Measurements from ENCODE around the gene NOS1AP.
A peak's percentile ranks its signal among the peaks of the same experiment; 100 is the strongest.

Gene NOS1AP

DNA sequence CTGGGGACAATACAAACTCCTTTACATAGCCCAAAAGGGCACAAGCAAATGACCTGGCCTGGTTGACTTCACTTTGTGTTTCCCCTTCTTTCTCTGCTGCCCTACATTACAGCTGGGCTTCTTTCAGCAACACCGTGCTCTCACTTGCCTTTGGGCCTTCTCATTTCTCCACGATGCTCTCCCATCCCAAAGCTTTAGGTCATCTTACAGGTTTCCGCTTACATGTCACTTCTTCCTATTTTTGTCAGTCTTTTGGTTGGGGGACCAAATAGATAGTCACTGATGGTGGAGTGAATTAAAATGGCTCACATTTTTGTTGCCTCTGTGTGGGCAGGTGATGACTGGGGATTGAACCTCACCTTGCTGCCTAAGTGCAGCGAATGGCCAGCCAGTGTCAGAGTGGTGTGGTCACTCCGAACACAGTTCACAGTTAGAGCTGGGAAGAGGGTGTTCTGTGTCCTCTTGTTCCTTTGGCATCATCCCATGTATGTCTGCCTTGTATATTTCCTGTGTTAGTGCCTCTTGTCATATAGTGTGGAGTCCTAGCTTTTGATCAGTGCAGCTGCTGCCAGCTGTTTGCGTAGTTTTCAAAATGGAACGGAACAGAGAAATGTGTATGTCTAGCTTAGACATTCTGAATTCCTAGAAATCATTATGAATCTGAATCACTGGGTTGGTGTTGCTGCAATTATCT, 134.8 kb downstream of the NOS1AP start:
- peaks cover 52% of the 10 kb centered on the region for H3K4me1 ChIP-seq (ENCODE audit: insufficient read depth, low read length)
- no peak overlapping the region for H3K27ac ChIP-seq (ENCODE audit: low read depth, low read length)
- H3K9ac ChIP-seq (ENCODE audit: low read length): no peak overlapping the region
- H3K36me3 ChIP-seq (ENCODE audit: insufficient read depth, low read length): no peaks in the 10 kb centered on the region
- no peaks in the 10 kb centered on the region for H3K9me3 ChIP-seq (ENCODE audit: low read length)
- no peaks in the 10 kb centered on the region for H3K27me3 ChIP-seq (ENCODE audit: control insufficient read depth in 1 of 2, insufficient read depth in 2 of 2, low read length in 2 of 2)
- H3K4me3 ChIP-seq (ENCODE audit: low read depth in 1 of 2, low read length in 2 of 2): no peak overlapping the region

DNA sequence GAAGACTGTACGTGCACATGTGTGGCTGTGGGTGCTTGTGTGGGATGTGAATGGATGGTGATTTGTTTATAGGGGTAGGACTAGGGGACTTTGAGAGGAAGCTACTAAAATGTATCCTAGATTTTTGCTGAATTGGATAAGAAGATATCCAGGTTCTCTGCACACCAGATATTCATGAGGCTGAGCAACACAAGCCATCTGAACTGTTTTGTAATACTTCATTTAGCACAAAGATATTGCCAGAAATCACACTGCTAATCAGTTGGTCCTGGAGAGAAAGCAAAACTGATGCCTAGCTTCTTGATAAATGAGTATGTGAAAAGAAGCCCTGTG, 135.3 kb downstream of the NOS1AP start:
- Histone ChIP-seq H3K27me3 (ENCODE audit: control insufficient read depth in 1 of 2, insufficient read depth in 2 of 2, low read length in 2 of 2) (no peaks in the 10 kb centered on the region), H3K4me1 (ENCODE audit: insufficient read depth, low read length) (peaks cover 47% of the 10 kb centered on the region), H3K9ac (ENCODE audit: low read length) (no peak overlapping the region), H3K27ac (ENCODE audit: low read depth, low read length) (no peak overlapping the region), H3K36me3 (ENCODE audit: insufficient read depth, low read length) (no peaks in the 10 kb centered on the region), H3K4me3 (ENCODE audit: low read depth in 1 of 2, low read length in 2 of 2) (no peak overlapping the region), H3K9me3 (ENCODE audit: low read length) (no peaks in the 10 kb centered on the region)

DNA sequence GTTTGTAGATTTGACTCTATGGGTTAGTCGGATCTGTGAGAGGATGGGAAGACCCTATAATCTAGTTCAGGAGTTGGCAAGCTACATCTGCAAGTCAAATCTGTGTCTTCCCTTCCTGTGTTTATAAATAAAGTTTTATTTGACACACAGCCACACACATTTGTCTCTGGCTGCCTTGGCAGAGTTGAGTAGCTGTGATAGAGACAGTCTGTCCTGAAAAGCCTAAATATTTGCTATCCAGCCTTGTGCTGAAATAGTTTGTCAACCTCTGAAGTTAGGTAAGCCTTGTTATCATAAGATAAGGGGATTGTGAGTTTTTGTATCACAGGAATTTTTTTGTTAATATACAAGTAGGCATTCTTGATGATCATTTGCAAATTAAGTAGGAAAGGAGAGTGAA, 136.8 kb downstream of the NOS1AP start:
- Histone ChIP-seq H3K4me1 (ENCODE audit: insufficient read depth, low read length) (peaks cover 51% of the 10 kb centered on the region), H3K27me3 (ENCODE audit: control insufficient read depth in 1 of 2, insufficient read depth in 2 of 2, low read length in 2 of 2) (no peaks in the 10 kb centered on the region), H3K36me3 (ENCODE audit: insufficient read depth, low read length) (no peaks in the 10 kb centered on the region), H3K27ac (ENCODE audit: low read depth, low read length) (peak overlapping the region; percentile 49), H3K9ac (ENCODE audit: low read length) (no peak overlapping the region), H3K4me3 (ENCODE audit: low read depth in 1 of 2, low read length in 2 of 2) (no peak overlapping the region), H3K9me3 (ENCODE audit: low read length) (no peaks in the 10 kb centered on the region)

DNA sequence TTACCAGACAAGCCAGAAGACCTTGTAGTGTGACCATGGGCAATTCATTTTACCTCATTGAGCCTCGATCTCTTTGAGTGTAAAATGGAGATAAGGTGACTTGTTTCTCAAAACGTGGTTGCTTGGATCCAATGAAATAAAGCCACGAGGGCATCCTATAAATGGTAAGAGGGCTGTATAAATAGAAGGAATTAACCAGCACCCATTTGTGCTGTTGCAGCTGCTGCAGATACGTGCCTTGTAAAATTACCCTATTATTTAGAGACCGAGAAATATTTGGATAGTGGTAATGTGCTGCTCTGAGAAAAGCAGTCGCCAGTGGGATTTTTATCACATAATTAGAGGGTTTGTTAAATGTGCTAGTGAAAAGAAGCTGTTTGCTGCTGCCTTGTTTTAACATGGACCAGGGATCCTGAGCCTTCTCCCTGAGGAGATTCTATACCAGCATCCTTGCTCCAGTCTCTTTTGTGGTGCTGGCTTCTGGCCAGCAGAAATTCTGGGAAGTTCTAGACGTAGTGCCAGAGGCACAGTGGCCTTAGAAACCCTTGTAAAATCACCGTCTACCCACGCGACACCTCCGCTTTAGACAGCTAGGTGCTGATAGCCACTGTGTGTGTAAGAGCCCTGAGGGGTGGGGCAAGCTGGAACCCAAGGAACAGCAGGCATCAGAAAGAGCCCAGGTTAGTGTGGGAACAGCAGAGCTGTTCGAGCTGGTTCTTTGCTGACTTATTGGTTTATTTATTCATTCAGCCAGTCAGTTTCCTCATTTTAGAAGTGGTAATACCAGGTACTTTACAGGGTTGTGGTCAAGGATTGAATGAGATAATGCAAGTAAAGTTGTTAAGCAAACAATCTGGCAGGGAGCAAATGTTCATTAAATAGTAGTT, 137.5 kb downstream of the NOS1AP start:
- Histone ChIP-seq H3K9ac (ENCODE audit: low read length) (no peak overlapping the region), H3K27ac (ENCODE audit: low read depth, low read length) (peak overlapping the region; percentile 82), H3K9me3 (ENCODE audit: low read length) (no peaks in the 10 kb centered on the region), H3K36me3 (ENCODE audit: insufficient read depth, low read length) (no peaks in the 10 kb centered on the region), H3K4me1 (ENCODE audit: insufficient read depth, low read length) (peaks cover 57% of the 10 kb centered on the region), H3K4me3 (ENCODE audit: low read depth in 1 of 2, low read length in 2 of 2) (peak overlapping the region in 1 of 2 donors; percentile 25), H3K27me3 (ENCODE audit: control insufficient read depth in 1 of 2, insufficient read depth in 2 of 2, low read length in 2 of 2) (no peaks in the 10 kb centered on the region)

DNA sequence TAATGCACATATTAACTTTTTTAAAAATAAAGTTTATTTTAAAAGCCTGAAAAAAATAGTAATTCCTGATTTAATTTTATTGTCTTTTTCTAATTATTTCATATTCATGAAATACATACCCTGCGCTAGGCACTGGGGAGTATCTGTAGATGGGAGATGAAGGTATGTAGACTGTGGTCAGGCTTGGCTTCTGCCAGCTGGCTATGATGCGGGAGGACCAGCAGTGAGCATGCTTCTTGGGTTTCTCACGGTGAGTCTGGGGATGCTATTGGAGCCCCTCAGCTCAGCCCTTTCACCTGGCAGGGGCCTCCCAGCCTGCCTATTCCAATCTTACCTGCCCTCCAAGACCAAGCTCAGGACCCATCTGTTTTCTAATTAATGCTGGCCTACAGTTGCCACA, 138.4 kb downstream of the NOS1AP start:
- Histone ChIP-seq H3K27me3 (ENCODE audit: control insufficient read depth in 1 of 2, insufficient read depth in 2 of 2, low read length in 2 of 2) (no peaks in the 10 kb centered on the region), H3K36me3 (ENCODE audit: insufficient read depth, low read length) (no peaks in the 10 kb centered on the region), H3K9me3 (ENCODE audit: low read length) (no peaks in the 10 kb centered on the region), H3K4me3 (ENCODE audit: low read depth in 1 of 2, low read length in 2 of 2) (no peak overlapping the region), H3K9ac (ENCODE audit: low read length) (no peak overlapping the region), H3K4me1 (ENCODE audit: insufficient read depth, low read length) (peaks cover 66% of the 10 kb centered on the region), H3K27ac (ENCODE audit: low read depth, low read length) (peak overlapping the region; percentile 82)

DNA sequence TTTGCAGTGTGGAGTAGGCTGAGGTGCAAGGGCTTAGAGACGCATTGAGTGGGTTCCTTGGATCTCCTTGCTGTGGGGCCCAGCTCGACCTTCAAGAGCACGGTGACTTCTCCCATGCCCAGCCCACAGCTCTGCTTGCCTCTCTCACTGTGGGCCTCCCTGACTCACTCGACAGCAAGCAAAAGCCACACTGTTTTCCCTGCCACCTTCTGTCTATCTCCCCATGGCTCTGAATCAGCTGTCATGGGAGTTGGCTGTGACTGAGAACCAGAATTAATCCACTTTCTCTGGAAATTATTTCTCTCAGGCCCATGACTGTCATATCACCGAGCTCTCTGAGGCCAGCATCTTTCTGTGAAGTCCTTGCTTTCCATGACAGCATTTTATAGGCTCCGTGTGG, 140.7 kb downstream of the NOS1AP start:
- no peaks in the 10 kb centered on the region for H3K36me3 ChIP-seq (ENCODE audit: insufficient read depth, low read length)
- peaks cover 86% of the 10 kb centered on the region for H3K4me1 ChIP-seq (ENCODE audit: insufficient read depth, low read length)
- H3K9me3 ChIP-seq (ENCODE audit: low read length): no peaks in the 10 kb centered on the region
- no peak overlapping the region for H3K9ac ChIP-seq (ENCODE audit: low read length)
- no peak overlapping the region for H3K27ac ChIP-seq (ENCODE audit: low read depth, low read length)
- H3K27me3 ChIP-seq (ENCODE audit: control insufficient read depth in 1 of 2, insufficient read depth in 2 of 2, low read length in 2 of 2): no peaks in the 10 kb centered on the region
- H3K4me3 ChIP-seq (ENCODE audit: low read depth in 1 of 2, low read length in 2 of 2): no peak overlapping the region

DNA sequence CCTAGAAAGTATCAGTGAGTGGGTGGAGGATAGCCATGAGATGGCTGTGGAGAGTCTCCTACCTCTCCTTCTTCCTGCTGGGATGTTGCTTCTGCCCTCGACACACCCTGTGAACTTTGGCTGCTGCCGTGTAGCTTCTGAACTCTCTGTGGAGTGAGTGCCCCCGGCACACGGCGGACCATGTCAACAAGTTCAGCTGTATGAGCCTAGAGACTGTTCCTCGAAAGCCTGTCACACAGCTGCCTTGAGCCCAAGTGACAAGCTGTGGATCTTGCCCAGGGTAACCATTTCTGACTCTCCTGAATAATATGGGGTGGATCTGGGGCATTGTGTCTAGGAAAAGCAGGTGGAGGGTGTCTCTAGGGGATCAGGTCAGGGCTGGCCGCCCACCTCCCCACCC, 143.2 kb downstream of the NOS1AP start:
- Histone ChIP-seq H3K27me3 (ENCODE audit: control insufficient read depth in 1 of 2, insufficient read depth in 2 of 2, low read length in 2 of 2) (no peaks in the 10 kb centered on the region), H3K9ac (ENCODE audit: low read length) (no peak overlapping the region), H3K27ac (ENCODE audit: low read depth, low read length) (peak overlapping the region; percentile 81), H3K4me3 (ENCODE audit: low read depth in 1 of 2, low read length in 2 of 2) (peak overlapping the region; percentile 9 to 15), H3K9me3 (ENCODE audit: low read length) (no peaks in the 10 kb centered on the region), H3K36me3 (ENCODE audit: insufficient read depth, low read length) (no peaks in the 10 kb centered on the region), H3K4me1 (ENCODE audit: insufficient read depth, low read length) (peaks cover 80% of the 10 kb centered on the region)

DNA sequence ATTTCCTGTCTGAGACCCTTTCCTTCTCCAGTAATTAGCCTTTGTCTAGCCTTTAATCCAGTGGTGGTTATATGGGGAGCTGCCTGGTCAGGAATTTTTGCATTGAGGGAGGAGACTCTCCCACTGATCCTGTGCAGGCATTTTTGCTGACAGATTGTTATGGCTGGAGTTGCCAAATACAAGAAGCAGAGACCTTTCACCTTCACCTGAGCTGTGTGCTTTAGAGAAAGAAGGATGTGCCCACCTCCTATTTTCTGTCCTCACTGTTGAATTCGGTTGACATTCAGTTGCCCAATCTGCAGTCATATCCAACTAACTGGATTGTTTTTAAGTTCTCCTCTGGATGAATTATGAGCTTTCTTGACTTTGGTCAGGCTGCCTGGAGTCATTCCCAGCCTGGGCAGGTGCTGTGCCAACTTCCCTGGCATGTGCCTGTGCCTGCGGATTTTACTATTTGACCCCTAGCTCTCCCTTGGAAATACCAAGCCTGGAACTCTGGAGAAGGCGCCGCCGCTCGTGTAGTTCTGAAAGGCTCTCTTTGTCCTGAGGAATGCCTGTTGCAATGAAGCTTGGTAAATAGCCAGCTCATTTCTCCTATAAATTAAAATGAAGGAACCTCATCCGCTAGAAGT, 143.9 kb downstream of the NOS1AP start:
- no peaks in the 10 kb centered on the region for H3K9me3 ChIP-seq (ENCODE audit: low read length)
- H3K36me3 ChIP-seq (ENCODE audit: insufficient read depth, low read length): no peaks in the 10 kb centered on the region
- no peak overlapping the region for H3K9ac ChIP-seq (ENCODE audit: low read length)
- peak overlapping the region; percentile 81 for H3K27ac ChIP-seq (ENCODE audit: low read depth, low read length)
- peaks cover 81% of the 10 kb centered on the region for H3K4me1 ChIP-seq (ENCODE audit: insufficient read depth, low read length)
- peak overlapping the region; percentile 9 to 15 for H3K4me3 ChIP-seq (ENCODE audit: low read depth in 1 of 2, low read length in 2 of 2)
- no peaks in the 10 kb centered on the region for H3K27me3 ChIP-seq (ENCODE audit: control insufficient read depth in 1 of 2, insufficient read depth in 2 of 2, low read length in 2 of 2)

DNA sequence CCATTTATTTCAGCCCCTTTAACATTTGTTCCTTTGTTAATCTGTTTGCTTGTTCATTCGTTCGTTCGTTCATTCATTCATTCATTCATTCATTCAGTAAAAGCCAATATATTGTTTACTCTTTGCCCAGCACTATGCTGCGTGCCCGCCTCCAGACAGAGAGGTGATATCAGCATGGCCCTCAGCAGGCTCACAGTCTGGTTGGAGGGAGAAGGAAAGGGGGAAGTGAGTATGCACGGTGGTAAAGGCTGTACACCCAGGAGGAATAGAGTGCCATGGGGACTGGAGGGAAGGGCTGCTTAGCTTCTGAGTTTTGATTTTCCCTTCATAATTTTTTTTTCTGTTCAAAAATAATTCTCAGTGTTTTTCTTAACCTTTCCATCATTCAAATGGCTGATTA, 144.7 kb downstream of the NOS1AP start:
- Histone ChIP-seq H3K4me1 (ENCODE audit: insufficient read depth, low read length) (peaks cover 81% of the 10 kb centered on the region), H3K36me3 (ENCODE audit: insufficient read depth, low read length) (no peaks in the 10 kb centered on the region), H3K4me3 (ENCODE audit: low read depth in 1 of 2, low read length in 2 of 2) (no peak overlapping the region), H3K9ac (ENCODE audit: low read length) (no peak overlapping the region), H3K27ac (ENCODE audit: low read depth, low read length) (peak overlapping the region; percentile 41), H3K9me3 (ENCODE audit: low read length) (no peaks in the 10 kb centered on the region), H3K27me3 (ENCODE audit: control insufficient read depth in 1 of 2, insufficient read depth in 2 of 2, low read length in 2 of 2) (no peaks in the 10 kb centered on the region)

DNA sequence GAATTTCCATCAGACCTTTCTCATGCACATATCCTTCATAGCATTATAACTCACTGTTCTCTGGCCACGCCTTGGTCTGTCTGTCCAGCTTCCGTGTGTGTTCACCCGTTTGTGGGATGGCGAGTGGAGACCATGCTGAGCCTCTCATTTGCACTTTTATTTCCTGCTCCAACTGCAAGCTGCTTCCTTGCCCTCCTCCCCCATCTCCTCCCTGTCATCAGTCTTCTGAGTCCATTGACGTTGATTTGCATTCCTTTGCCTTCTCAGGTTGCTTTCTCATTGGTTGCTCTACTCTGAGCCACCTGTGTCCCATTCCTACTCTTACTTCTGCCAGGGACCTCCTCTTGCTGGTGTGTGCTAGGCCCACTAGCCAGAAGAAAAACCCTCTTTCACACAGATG, 146.4 kb downstream of the NOS1AP start:
- Histone ChIP-seq H3K36me3 (ENCODE audit: insufficient read depth, low read length) (no peaks in the 10 kb centered on the region), H3K9ac (ENCODE audit: low read length) (no peak overlapping the region), H3K9me3 (ENCODE audit: low read length) (no peaks in the 10 kb centered on the region), H3K27ac (ENCODE audit: low read depth, low read length) (peak overlapping the region; percentile 45), H3K4me1 (ENCODE audit: insufficient read depth, low read length) (peaks cover 82% of the 10 kb centered on the region), H3K27me3 (ENCODE audit: control insufficient read depth in 1 of 2, insufficient read depth in 2 of 2, low read length in 2 of 2) (no peaks in the 10 kb centered on the region), H3K4me3 (ENCODE audit: low read depth in 1 of 2, low read length in 2 of 2) (no peak overlapping the region)

DNA sequence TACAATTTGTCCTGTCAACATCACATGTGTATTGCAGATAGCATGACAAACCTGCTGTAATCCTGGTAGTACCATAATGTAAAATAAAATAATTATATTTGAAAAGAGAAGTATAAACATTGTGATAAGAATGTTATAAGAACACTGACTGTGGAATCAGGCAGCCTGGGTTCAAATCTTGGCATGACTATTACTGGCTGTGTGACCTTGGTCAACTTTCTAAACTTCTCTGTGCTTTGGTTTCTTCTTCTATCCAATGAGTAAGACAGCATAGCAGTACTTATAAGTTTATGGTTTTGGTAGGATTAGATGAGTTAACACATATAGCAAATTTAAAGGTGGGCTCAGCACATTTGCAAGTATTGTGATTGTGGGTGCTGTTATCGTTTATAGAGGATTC, 147.1 kb downstream of the NOS1AP start:
- Histone ChIP-seq H3K27ac (ENCODE audit: low read depth, low read length) (no peak overlapping the region), H3K4me1 (ENCODE audit: insufficient read depth, low read length) (peaks cover 75% of the 10 kb centered on the region), H3K9me3 (ENCODE audit: low read length) (no peaks in the 10 kb centered on the region), H3K4me3 (ENCODE audit: low read depth in 1 of 2, low read length in 2 of 2) (no peak overlapping the region), H3K27me3 (ENCODE audit: control insufficient read depth in 1 of 2, insufficient read depth in 2 of 2, low read length in 2 of 2) (no peaks in the 10 kb centered on the region), H3K36me3 (ENCODE audit: insufficient read depth, low read length) (no peaks in the 10 kb centered on the region), H3K9ac (ENCODE audit: low read length) (no peak overlapping the region)
